Endothelial cell of umbilical vein (primary cell): ENCODE data around the gene MRLN. TPM values are rescaled to one million over a fixed set of nuclear protein-coding genes. Genes with fewer than 3 reads are reported as not detected.

Experiments used
- BruUV-seq: library from RNA; stranded (reverse); fragments of 400-500 nt; replicated peaks from 2 replicates; lab custom pipeline; 2021; lab: Mats Ljungman, UMichigan
- CTCF ChIA-PET: fragments of 300-600, 350-600 bp; sonication (Branson Sonifier 250); formaldehyde crosslinking; loops from one replicate; lab custom pipeline; 2021; ENCODE audit warnings: antibody characterized with exemption, inconsistent platforms; lab: Charles Lee
- POLR2A ChIA-PET: fragments of 300-600, 350-600 bp; sonication (Branson Sonifier 250); formaldehyde crosslinking; loops from one replicate; lab custom pipeline; 2021; ENCODE audit warnings: antibody characterized with exemption, inconsistent platforms; lab: Charles Lee
- DNase-seq: peaks from one replicate; pipeline ENCODE4 v3.0.0-alpha.2; 2011; ENCODE audit warnings: low read depth, low spot score
- FAIRE-seq: peaks from 2 replicates; lab custom pipeline; 2011; peaks lifted over from hg19 to GRCh38; lab: Jason Lieb, UNC
- H2AFZ ChIP-seq: 2 replicates; pipeline ENCODE4 v1.6.0; 2012; ENCODE audit warnings: low read depth, low read length, control low read depth, inconsistent platforms
- H3K27ac ChIP-seq: 2 replicates; pipeline ENCODE4 v1.5.1; 2011; ENCODE audit warnings: low read depth, mild to moderate bottlenecking, control low read depth, low read length, moderate library complexity; ENCODE audit not compliant: insufficient read depth
- H3K27me3 ChIP-seq, 2 experiments: 2 replicates each; pipeline versions ENCODE4 v1.6.0 to v1.6.1; 2011; ENCODE audit warnings: low read length in 2 of 2, mixed read lengths in 1 of 2; ENCODE audit not compliant: control insufficient read depth in 2 of 2, insufficient read depth in 2 of 2
- H3K36me3 ChIP-seq, 2 experiments: 2 replicates in 1 of 2; 3 replicates in 1 of 2; pipeline ENCODE4 v1.5.1; 2011; ENCODE audit warnings: low read length in 2 of 2, mild to moderate bottlenecking in 1 of 2, moderate library complexity in 1 of 2; ENCODE audit not compliant: control insufficient read depth in 2 of 2, insufficient read depth in 2 of 2; ENCODE audit errors: extremely low read depth in 1 of 2
- H3K4me1 ChIP-seq: 3 replicates; pipeline ENCODE4 v1.5.1; 2011; ENCODE audit warnings: mild to moderate bottlenecking, low read length; ENCODE audit not compliant: control insufficient read depth, insufficient read depth; ENCODE audit errors: extremely low read depth
- H3K4me2 ChIP-seq: 2 replicates; pipeline ENCODE4 v1.6.1; 2011; ENCODE audit warnings: low read length, control low read depth, mixed read lengths; ENCODE audit not compliant: insufficient read depth
- H3K4me3 ChIP-seq, 3 experiments: fragments of 200-600 bp in 1 of 3; sonication (generic), shearing (Covaris generic) in 1 of 3; replicated peaks in 1 of 3; 2 replicates each; pipeline ENCODE4 v1.5.1; 2011 to 2016; ENCODE audit warnings: control low read depth in 3 of 3, low read length in 3 of 3, mild to moderate bottlenecking in 2 of 3, inconsistent platforms in 1 of 3, low read depth in 1 of 3, moderate library complexity in 1 of 3; ENCODE audit not compliant: insufficient read depth in 1 of 3
- H3K79me2 ChIP-seq: 2 replicates; pipeline ENCODE4 v1.6.0; 2012; ENCODE audit warnings: low read length, inconsistent platforms; ENCODE audit not compliant: control insufficient read depth, insufficient read depth
- H3K9ac ChIP-seq: replicated peaks from 2 replicates; pipeline ENCODE3; 2011; ENCODE audit warnings: low read length, control low read depth; ENCODE audit not compliant: insufficient read depth; ENCODE audit errors: extremely low read depth
- H3K9me1 ChIP-seq: replicated peaks from 3 replicates; pipeline ENCODE4 v1.6.0; 2011; ENCODE audit warnings: mild to moderate bottlenecking, low read length; ENCODE audit not compliant: control insufficient read depth, insufficient read depth; ENCODE audit errors: extremely low read depth
- H3K9me3 ChIP-seq: replicated peaks from 2 replicates; pipeline ENCODE4 v1.5.1; 2012; ENCODE audit warnings: low read length, inconsistent platforms; ENCODE audit not compliant: control insufficient read depth, insufficient read depth
- H4K20me1 ChIP-seq: replicated peaks from 2 replicates; pipeline ENCODE3; 2011; ENCODE audit warnings: mild to moderate bottlenecking, low read length; ENCODE audit not compliant: control insufficient read depth, insufficient read depth; ENCODE audit errors: extremely low read depth
- EZH2 ChIP-seq: IDR thresholded peaks from 2 replicates; pipeline ENCODE4 v1.6.1; 2012; ENCODE audit warnings: borderline replicate concordance, low read depth, mild to moderate bottlenecking, moderate library complexity, low read length, inconsistent platforms; ENCODE audit not compliant: severe bottlenecking
- FOS ChIP-seq: IDR thresholded peaks from 2 replicates; pipeline ENCODE4 v1.6.1; 2011; ENCODE audit warnings: mild to moderate bottlenecking, low read length, moderate library complexity, borderline replicate concordance; ENCODE audit not compliant: insufficient read depth
- GATA2 ChIP-seq: IDR thresholded peaks from 2 replicates; pipeline ENCODE4 v1.7.0; 2011; ENCODE audit warnings: low read depth, mild to moderate bottlenecking, moderate library complexity, mixed read lengths, low read length; ENCODE audit not compliant: insufficient read length, insufficient read depth
- JUN ChIP-seq: IDR thresholded peaks from 2 replicates; pipeline ENCODE4 v1.6.1; 2011; ENCODE audit warnings: borderline replicate concordance, low read depth; ENCODE audit not compliant: insufficient read length, insufficient read depth
- MYC ChIP-seq: IDR thresholded peaks from one replicate; pipeline ENCODE4 v1.6.1; 2011; ENCODE audit warnings: mild to moderate bottlenecking, low read depth, low read length
- POLR2A ChIP-seq: IDR thresholded peaks from 2 replicates; pipeline ENCODE4 v1.6.1; 2012; ENCODE audit warnings: low read depth, mild to moderate bottlenecking, control low read depth, low read length
- POLR2AphosphoS5 ChIP-seq: IDR thresholded peaks from 2 replicates; pipeline ENCODE4 v1.6.1; 2012; ENCODE audit warnings: low read depth, mild to moderate bottlenecking, control low read depth, low read length, moderate library complexity; ENCODE audit not compliant: insufficient read depth
- dilution Hi-C: fragments of 300-500 bp; cut with MboI; formaldehyde crosslinking; loops from one replicate; pipeline ENCODE4 v1.15.0; 2019; ENCODE audit warnings: low sequenced_read_pairs; ENCODE audit not compliant: extremely low pct_ligation_motif_present
- intact Hi-C: fragments of 100-400 bp; cut with micrococcal nuclease; formaldehyde crosslinking; loops from one replicate; pipeline ENCODE4 v1.10.0; 2022
- polyA plus RNA-seq, 4 experiments: library from polyadenylated mRNA; depleted of rRNA in 3 of 4; stranded (reverse) in 3 of 4; unstranded in 1 of 4; fragments of >200 nt; gene quantifications; 2 replicates each; pipeline versions ENCODE4 v1.2.1 to v1.2.3, GENCODE V29; 2011 to 2012; ENCODE audit warnings: missing spikeins in 1 of 4
- total RNA-seq: library from RNA; stranded (reverse); gene quantifications from 2 replicates; pipeline ENCODE4 v1.2.3, GENCODE V29; 2021
- TF ChIP-seq, protein P1 (sequence below), 2 donors: IDR thresholded peaks; 1 replicate in 1 of 2; 2 replicates in 1 of 2; pipeline ENCODE4 v1.5.1; 2011; ENCODE audit warnings: low read length in 2 of 2, mild to moderate bottlenecking in 2 of 2, moderate library complexity in 2 of 2, control low read depth in 1 of 2, inconsistent platforms in 1 of 2, low read depth in 1 of 2; ENCODE audit not compliant: insufficient read depth in 1 of 2; ENCODE audit errors: extremely low read depth in 1 of 2
- TF ChIP-seq, protein P2 (sequence below): IDR thresholded peaks from 2 replicates; pipeline ENCODE4 v1.6.1; 2011; ENCODE audit not compliant: insufficient read depth, insufficient read length

Gene MRLN
- total and polyA plus RNA-seq, 2 donors (not counting 3 experiments of a cell fraction or from before 2014, with no cell fraction given) = not detected

- no peaks in the 10 kb centered on the region for H3K9me3 ChIP-seq
- H3K9me1 ChIP-seq = no peaks in the 10 kb centered on the region
- no peaks in the 10 kb centered on the region for H4K20me1 ChIP-seq
- no peak overlapping the region for H3K4me3 ChIP-seq
- H3K36me3 ChIP-seq = peaks cover 2 to 14% of the 10 kb centered on the region in 2 experiments
- no peaks in the 10 kb centered on the region for H3K79me2 ChIP-seq
- dilution Hi-C loops = no loop called here
- H3K27ac ChIP-seq = no peak overlapping the region
- no peak for TF ChIP-seq GATA2
- TF ChIP-seq FOS = no peak
- TF ChIP-seq POLR2AphosphoS5 = no peak
- TF ChIP-seq, protein P1, sequence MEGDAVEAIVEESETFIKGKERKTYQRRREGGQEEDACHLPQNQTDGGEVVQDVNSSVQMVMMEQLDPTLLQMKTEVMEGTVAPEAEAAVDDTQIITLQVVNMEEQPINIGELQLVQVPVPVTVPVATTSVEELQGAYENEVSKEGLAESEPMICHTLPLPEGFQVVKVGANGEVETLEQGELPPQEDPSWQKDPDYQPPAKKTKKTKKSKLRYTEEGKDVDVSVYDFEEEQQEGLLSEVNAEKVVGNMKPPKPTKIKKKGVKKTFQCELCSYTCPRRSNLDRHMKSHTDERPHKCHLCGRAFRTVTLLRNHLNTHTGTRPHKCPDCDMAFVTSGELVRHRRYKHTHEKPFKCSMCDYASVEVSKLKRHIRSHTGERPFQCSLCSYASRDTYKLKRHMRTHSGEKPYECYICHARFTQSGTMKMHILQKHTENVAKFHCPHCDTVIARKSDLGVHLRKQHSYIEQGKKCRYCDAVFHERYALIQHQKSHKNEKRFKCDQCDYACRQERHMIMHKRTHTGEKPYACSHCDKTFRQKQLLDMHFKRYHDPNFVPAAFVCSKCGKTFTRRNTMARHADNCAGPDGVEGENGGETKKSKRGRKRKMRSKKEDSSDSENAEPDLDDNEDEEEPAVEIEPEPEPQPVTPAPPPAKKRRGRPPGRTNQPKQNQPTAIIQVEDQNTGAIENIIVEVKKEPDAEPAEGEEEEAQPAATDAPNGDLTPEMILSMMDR (IDR thresholded peaks at IDR 0.05; ENCODE audit: extremely low read depth in 1 of 2, insufficient read depth in 1 of 2, low read depth in 1 of 2, low read length in 2 of 2) = no peak
- TF ChIP-seq MYC = no peak
- TF ChIP-seq, protein P2, sequence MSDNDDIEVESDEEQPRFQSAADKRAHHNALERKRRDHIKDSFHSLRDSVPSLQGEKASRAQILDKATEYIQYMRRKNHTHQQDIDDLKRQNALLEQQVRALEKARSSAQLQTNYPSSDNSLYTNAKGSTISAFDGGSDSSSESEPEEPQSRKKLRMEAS = no peak
- TF ChIP-seq EZH2 = no peak
- no peak for TF ChIP-seq JUN
- no peak for TF ChIP-seq POLR2A
- no peak overlapping the region for H2AFZ ChIP-seq
- no peak overlapping the region for H3K4me2 ChIP-seq
- no peak overlapping the region for H3K9ac ChIP-seq
- intact Hi-C loops = no loop called here
- FAIRE-seq (no peak), DNase-seq (no peak)
- no peaks in the 10 kb centered on the region for H3K4me1 ChIP-seq
- CTCF ChIA-PET = no interaction called here
- BruUV-seq = no TSS peak
- POLR2A ChIA-PET = no interaction called here
- no peaks in the 10 kb centered on the region for H3K27me3 ChIP-seq
Measured at GRCh38 chr10:59801171-59801570, 47.9 kb upstream of the MRLN start.
